Activated CD8-positive, alpha-beta memory T cell treated with anti-CD3 and anti-CD28 coated beads for 36 hours (primary cell): ENCODE data around the gene SPRED2. TPM values are rescaled to one million over a fixed set of nuclear protein-coding genes. Genes with fewer than 3 reads are reported as not detected.

Experiments
- CTCF ChIA-PET: fragments of 350-600 bp; sonication (Branson Sonifier 250); formaldehyde crosslinking; loops from one replicate; lab custom pipeline; 2021; ENCODE audit warnings: antibody characterized with exemption; lab: Charles Lee
- POLR2A ChIA-PET: fragments of 350-600 bp; sonication (Branson Sonifier 250); formaldehyde crosslinking; loops from one replicate; lab custom pipeline; 2021; ENCODE audit warnings: antibody characterized with exemption; lab: Charles Lee
- total RNA-seq, 2 experiments: library from RNA; stranded (reverse); gene quantifications; one replicate each; pipeline ENCODE4 v1.2.3, GENCODE V29; 2021

SPRED2 gene, protein sequence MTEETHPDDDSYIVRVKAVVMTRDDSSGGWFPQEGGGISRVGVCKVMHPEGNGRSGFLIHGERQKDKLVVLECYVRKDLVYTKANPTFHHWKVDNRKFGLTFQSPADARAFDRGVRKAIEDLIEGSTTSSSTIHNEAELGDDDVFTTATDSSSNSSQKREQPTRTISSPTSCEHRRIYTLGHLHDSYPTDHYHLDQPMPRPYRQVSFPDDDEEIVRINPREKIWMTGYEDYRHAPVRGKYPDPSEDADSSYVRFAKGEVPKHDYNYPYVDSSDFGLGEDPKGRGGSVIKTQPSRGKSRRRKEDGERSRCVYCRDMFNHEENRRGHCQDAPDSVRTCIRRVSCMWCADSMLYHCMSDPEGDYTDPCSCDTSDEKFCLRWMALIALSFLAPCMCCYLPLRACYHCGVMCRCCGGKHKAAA
- total RNA-seq: 1 to 10 TPM; 4.7 to 4.9 TPM

DNA sequence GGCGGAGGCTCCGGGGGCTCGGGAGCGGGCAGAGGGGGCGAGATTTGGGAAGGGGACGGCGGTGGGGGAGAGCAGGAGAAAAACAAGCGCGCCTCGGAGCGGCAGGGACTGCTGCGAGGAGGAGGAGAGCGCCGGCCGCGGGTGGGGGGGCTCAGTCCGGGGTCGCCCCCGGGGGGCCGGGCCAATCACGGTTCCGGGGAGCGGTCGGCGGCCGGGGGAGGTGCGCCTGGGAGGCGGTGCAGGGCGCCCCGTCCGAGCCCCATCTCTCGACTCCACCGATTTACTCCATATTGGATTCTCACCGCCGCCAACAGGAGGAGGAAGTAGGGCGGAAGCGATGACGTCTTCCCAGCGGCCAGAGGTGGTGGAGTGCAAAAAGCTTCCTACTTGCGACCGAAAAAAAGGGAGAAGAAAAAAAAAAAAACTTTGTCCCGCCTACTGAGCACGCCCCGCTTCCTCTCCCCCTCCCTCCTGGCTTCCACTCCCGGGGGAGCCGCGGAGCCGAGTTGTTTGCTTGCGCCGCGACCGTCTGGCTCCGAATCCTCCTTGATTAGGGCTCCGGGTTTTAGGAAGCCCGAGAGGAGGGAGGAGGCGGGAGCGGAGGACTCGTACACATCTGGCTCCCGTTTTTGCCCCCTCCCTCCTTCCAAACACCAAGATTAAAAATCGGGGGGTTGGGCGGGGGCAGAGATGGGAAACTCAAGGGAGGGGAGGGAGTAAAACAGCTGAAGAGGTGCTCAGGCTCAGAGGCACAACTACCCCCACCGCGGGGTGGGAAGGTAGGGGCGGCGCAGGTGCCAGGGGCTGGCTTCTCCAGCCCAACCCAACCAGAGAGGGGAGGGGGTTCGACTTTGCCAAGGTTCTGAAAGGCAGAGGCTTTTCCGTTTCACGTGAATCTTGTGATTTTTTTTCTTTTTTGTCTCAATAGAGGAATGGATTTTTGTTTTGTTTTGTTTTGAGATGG is at the start of gene SPRED2:
Gene SPRED2, minus strand, starts transcription at position 373 of the 964 bp plus-strand sequence. CDS start 612 bp downstream, outside the sequence.
- CTCF ChIA-PET: interaction anchor here (1.1 to 1.3 kb wide), 2 partner anchors 57 to 112 kb away, joined by 3 read pairs; no protein-coding TSS in a partner anchor
- POLR2A ChIA-PET: interaction anchor here (0.6 to 0.7 kb wide), 2 partner anchors 304 to 663 kb away, joined by 4 to 6 read pairs; no protein-coding TSS in a partner anchor

GRCh38 chr2:65481961-65482360 is 49.6 kb upstream of the SPRED2 start:
- POLR2A ChIA-PET: no interaction called here

DNA sequence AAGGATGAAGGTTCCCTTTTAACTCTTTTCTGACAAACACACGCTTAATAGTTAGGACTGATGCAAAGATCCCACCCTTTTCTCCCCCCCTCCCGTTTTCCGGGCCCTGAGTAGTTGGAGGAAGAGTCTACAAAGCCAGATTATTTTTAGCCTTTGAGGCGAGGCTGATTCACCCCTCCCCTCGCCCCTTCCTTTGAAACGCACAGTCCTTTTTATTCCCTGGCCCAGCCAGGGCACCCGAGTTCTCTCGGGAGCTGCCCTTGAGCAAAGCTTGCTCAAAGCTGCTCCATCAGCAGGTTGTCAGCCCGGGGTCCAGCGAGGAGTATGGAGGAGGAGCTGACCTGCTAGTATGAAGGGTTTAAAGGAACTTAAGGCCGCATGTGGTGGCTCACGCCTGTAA is 47.1 kb upstream of the SPRED2 start:
- ChIA-PET POLR2A (no interaction called here), CTCF (no interaction called here)

More at GRCh38 chr2:65481961-65482360, 49.6 kb upstream of the SPRED2 start:
- CTCF ChIA-PET: no interaction called here

GRCh38 chr2:65478498-65479135 is 46.2 kb upstream of the SPRED2 start:
- ChIA-PET CTCF (no interaction called here), POLR2A (no interaction called here)

DNA sequence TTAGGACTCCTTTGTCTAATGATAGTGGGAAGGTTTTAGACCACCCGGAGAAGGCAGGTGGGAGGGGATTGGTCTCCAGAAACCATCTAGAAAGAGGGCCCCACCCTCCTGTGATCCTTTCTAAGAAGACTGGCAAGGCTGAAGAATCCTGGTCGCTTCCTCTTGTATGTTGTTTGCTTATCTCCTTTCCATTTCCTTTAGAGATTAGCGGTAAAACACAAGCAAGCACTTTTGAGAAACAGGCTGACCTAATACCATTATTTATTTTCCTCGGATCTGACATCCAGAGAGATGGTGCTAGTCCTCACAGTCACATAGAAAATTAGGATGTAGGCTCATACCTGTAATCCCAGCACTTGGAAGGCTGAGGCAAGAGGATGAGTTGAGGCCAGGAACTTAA is 45.2 kb upstream of the SPRED2 start:
- CTCF ChIA-PET: no interaction called here
- POLR2A ChIA-PET: no interaction called here

DNA sequence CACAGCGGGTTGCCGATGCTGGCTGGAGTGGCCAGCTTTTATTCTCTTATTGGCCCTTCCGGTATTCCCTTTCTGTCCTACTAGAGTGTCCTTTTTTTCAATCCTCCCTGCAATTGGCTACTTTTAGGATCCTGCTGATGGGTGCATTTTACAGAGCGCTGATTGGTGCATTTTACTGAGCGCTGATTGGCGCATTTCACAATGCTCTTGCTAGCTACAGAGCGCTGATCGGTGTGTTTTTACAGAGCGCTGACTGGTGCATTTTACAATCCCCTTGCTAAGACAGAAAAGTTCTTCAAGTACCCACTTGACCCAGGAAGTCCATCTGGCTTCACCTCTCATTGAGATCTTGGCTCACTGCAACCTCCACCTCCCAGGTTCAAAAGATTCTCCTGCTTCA is 44.4 kb upstream of the SPRED2 start:
- ChIA-PET POLR2A (no interaction called here), CTCF (interaction anchor here (0.5 kb wide), 1 partner anchor 309 kb away, joined by 3 read pairs; no protein-coding TSS in a partner anchor)

DNA sequence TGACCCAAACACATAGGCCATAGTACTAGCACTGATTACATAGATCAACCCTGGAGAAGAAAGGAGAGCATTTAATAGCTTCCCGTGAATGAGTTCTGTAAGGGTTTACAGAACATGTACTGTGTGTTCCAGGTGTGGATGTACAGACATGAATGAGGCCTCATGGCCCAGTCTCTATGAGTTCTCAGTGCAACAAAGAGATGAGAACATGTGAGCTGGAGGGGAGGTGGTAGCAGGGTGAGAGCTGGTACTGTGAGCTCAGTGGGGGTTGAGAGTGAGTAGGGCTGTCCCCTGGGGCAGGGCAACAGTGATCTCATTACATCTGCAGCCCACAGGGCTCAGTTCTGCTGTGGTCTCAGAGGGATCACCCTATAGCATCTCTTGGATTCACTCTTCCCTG is 42.6 kb upstream of the SPRED2 start:
- POLR2A ChIA-PET: no interaction called here
- CTCF ChIA-PET: no interaction called here

DNA sequence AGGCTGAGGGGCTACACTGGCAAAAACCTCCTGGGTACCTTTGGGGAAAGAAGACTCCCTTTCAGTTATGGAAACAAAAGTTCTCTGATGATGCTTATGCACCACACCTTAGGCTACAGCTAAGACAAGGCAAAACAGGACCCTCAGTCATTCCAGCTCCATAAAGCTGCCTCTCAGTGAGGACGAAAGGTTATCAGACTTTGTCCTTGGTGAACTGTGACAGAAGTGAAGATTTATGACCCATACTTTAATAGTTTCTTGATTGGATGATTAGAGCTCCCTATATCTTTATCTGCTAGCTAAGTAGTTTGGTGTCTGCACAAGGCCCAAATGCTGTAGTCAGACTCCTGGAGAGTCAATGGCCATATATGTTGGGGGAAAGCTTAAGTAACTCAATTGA is 40.6 kb upstream of the SPRED2 start:
- POLR2A ChIA-PET: interaction anchor here (0.6 kb wide), 1 partner anchor 33 kb away, joined by 3 read pairs; no protein-coding TSS in a partner anchor
- CTCF ChIA-PET: no interaction called here

- POLR2A ChIA-PET: no interaction called here
Measured at GRCh38 chr2:65471409-65471808, 39.0 kb upstream of the SPRED2 start.

DNA sequence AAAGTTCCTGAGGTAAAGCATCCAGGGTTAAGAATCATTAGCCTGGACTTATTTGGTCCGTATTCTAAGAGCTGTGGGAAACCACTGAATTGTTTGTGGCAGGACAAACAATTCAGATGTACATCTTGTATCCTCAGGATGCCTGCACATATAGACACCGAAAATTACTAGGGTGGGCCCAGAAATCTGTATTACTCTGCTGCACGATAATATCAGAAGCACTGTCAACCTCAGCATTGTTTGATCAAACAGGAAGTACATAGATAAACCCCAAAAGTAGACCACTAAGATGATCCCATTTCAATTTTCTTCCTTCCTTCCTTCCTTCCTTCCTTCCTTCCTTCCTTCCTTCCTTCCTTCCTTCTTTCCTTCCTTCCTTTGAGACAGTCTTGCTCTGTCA is 34.2 kb upstream of the SPRED2 start:
- POLR2A ChIA-PET: no interaction called here
- CTCF ChIA-PET: no interaction called here

More at GRCh38 chr2:65471409-65471808, 39.0 kb upstream of the SPRED2 start:
- CTCF ChIA-PET: interaction anchor here (0.6 kb wide), 1 partner anchor 851 kb away, joined by 3 read pairs; no protein-coding TSS in a partner anchor

DNA sequence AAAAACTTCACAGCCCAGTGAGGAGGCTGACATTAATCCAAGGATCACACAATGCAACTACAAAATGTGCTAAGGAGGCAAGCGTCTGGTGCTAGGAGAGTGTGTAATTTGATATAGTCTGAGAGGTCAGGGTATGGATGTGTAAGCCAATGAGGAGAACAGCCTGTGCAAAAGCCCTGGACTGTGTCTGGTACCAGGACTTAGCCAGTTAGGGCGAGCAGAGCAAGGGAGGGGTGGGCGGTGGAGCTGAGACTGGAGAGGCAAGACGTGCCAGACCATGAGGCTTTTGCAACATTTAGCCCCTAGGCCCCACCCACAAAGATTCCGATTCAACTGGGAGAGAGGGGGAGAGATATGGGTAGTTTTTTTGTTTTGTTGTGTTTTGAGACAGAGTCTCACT is 33.5 kb upstream of the SPRED2 start:
- ChIA-PET POLR2A (no interaction called here), CTCF (no interaction called here)

GRCh38 chr2:65465124-65465523 is 32.7 kb upstream of the SPRED2 start:
- ChIA-PET CTCF (no interaction called here), POLR2A (no interaction called here)

DNA sequence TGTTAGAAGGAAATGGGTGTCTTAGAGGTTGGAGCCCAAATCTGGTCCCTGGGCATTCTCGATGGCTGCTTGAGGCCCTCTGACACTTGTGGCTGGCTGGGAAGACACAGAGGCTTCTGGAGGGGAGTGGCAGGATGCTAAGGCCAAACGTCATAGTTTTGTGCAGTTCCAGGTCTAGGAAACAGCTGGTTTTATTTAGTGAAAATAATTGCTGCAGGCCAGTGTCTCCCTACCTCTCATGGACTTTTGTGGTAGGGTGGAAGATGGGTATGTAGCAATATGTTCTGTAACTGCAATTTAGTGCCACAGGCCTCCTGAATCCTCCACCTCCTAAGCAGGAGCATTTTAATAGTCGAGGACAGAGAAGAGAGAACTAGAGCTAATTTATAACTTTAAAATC is 32.2 kb upstream of the SPRED2 start:
- POLR2A ChIA-PET: no interaction called here
- CTCF ChIA-PET: no interaction called here

DNA sequence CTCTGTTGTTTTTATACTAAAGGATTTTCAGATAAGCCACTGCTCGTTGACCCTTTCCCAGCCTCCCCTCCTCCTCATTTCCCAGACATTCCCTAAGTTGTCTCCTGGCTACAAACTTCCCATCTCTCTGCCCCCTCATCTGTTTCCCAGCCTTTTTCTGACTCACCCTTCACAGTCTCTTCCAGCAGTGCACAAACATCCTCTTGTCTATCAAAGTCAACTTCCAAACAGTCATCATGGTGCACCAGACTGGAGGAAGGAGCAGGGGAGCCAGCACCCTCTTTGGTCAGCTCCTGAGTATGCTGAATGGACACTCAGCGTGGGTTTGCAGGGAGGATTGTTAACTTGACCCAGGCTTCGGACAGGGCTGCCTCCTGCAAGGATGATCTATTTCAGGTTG is 26.6 kb upstream of the SPRED2 start:
- ChIA-PET CTCF (interaction anchor here (0.7 to 1.1 kb wide), 2 partner anchors 76 to 80 kb away, joined by 3 read pairs; no protein-coding TSS in a partner anchor), POLR2A (no interaction called here)

DNA sequence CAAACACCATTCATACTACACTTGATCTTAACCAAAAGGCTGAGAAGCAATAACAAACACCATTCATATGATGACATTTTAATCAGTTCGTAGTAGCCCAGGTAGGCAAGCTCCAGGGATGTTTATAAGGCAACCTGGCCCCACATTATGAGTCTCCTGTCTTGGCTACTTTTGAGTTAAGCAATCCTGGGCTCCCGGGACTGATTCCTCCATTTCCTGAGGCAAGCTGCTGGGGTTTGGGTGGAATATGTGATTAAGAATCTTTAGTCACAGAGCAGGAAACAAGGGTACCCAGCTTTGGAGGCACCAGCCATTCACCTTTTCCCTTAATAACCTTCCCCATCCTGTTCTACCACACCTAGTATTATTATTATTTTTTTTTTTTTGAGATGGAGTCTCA is 24.5 kb upstream of the SPRED2 start:
- CTCF ChIA-PET: no interaction called here

GRCh38 chr2:65456064-65456463 is 23.7 kb upstream of the SPRED2 start:
- ChIA-PET CTCF (no interaction called here), POLR2A (no interaction called here)

More for the DNA sequence above, 24.5 kb upstream of the SPRED2 start:
- POLR2A ChIA-PET: no interaction called here

GRCh38 chr2:65453916-65454315 is 21.5 kb upstream of the SPRED2 start:
- ChIA-PET CTCF (no interaction called here), POLR2A (interaction anchor here (0.7 kb wide), 1 partner anchor 134 kb away, joined by 7 read pairs; no protein-coding TSS in a partner anchor)

- CTCF ChIA-PET: no interaction called here
- POLR2A ChIA-PET: no interaction called here
Measured at GRCh38 chr2:65452150-65452895, 19.9 kb upstream of the SPRED2 start.
